ENCODE measurements around the gene RAB30. TPM values are rescaled to one million over a fixed set of nuclear protein-coding genes. Genes with fewer than 3 reads are reported as not detected.

RAB30 gene
- total RNA-seq, 4 donors from 2014 or later: 14.1 to 38.1 (median 24.4) TPM

- WGBS: 100% methylated on average over 2 of the region's 2 CpGs
- no peaks in the 10 kb centered on the region for H3K9me3 ChIP-seq
- H3K36me3 ChIP-seq: peaks cover 2% of the 10 kb centered on the region
- no peak for DNase-seq (ENCODE audit: low spot score in 2 of 2)
- TF ChIP-seq POLR2A (IDR thresholded peaks at IDR 0.05) (no peak), CTCF (IDR thresholded peaks at IDR 0.05) (no peak), POLR2AphosphoS5 (IDR thresholded peaks at IDR 0.05) (no peak), EP300 (IDR thresholded peaks at IDR 0.05) (no peak)
- no peak overlapping the region for H3K27ac ChIP-seq
- H3K4me1 ChIP-seq: peaks cover 46% of the 10 kb centered on the region
- no peak overlapping the region for H3K4me3 ChIP-seq
- no peaks in the 10 kb centered on the region for H3K27me3 ChIP-seq
Observed at GRCh38 chr11:82998697-82999096, 73.0 kb downstream of the RAB30 start.

GRCh38 chr11:82996966-82997606, 74.6 kb downstream of the RAB30 start:
- H3K4me3 ChIP-seq: no peak overlapping the region
- WGBS: 63% methylated on average over 14 of the region's 14 CpGs
- TF ChIP-seq POLR2AphosphoS5 (IDR thresholded peaks at IDR 0.05): no peak
- no peak for TF ChIP-seq CTCF (IDR thresholded peaks at IDR 0.05)
- no peak for TF ChIP-seq POLR2A (IDR thresholded peaks at IDR 0.05)
- no peak for TF ChIP-seq EP300 (IDR thresholded peaks at IDR 0.05)

GRCh38 chr11:82995754-82996398, 75.8 kb downstream of the RAB30 start:
- TF ChIP-seq POLR2AphosphoS5 (IDR thresholded peaks at IDR 0.05) (no peak), CTCF (IDR thresholded peaks at IDR 0.05) (no peak), POLR2A (IDR thresholded peaks at IDR 0.05) (no peak), EP300 (IDR thresholded peaks at IDR 0.05) (no peak)
- no peaks in the 10 kb centered on the region for H3K27me3 ChIP-seq
- H3K4me1 ChIP-seq: peaks cover 42% of the 10 kb centered on the region
- peak overlapping the region; percentile 24 for H3K27ac ChIP-seq
- no peak overlapping the region for H3K4me3 ChIP-seq
- H3K9me3 ChIP-seq: no peaks in the 10 kb centered on the region
- WGBS: 30% methylated on average over 4 of the region's 4 CpGs
- H3K36me3 ChIP-seq: peaks cover 3% of the 10 kb centered on the region
- DNase-seq (ENCODE audit: low spot score in 2 of 2): no peak

More at GRCh38 chr11:82996966-82997606, 74.6 kb downstream of the RAB30 start:
- H3K4me1 ChIP-seq: peaks cover 49% of the 10 kb centered on the region
- no peak overlapping the region for H3K27ac ChIP-seq
- H3K9me3 ChIP-seq: no peaks in the 10 kb centered on the region
- no peak for DNase-seq (ENCODE audit: low spot score in 2 of 2)
- no peaks in the 10 kb centered on the region for H3K27me3 ChIP-seq
- peaks cover 3% of the 10 kb centered on the region for H3K36me3 ChIP-seq

- H3K4me3 ChIP-seq: no peak overlapping the region
- WGBS: 44% methylated on average over 2 of the region's 2 CpGs
- H3K9me3 ChIP-seq: no peaks in the 10 kb centered on the region
- peaks cover 3% of the 10 kb centered on the region for H3K36me3 ChIP-seq
- DNase-seq (ENCODE audit: low spot score in 2 of 2): no peak
- H3K4me1 ChIP-seq: peaks cover 42% of the 10 kb centered on the region
- H3K27ac ChIP-seq: no peak overlapping the region
- TF ChIP-seq POLR2A (IDR thresholded peaks at IDR 0.05) (no peak), POLR2AphosphoS5 (IDR thresholded peaks at IDR 0.05) (no peak), CTCF (IDR thresholded peaks at IDR 0.05) (no peak)
- no peaks in the 10 kb centered on the region for H3K27me3 ChIP-seq
Observed at GRCh38 chr11:82995235-82995634, 76.5 kb downstream of the RAB30 start.

GRCh38 chr11:82994604-82995230, 77.0 kb downstream of the RAB30 start:
- no peaks in the 10 kb centered on the region for H3K27me3 ChIP-seq
- H3K27ac ChIP-seq: no peak overlapping the region
- DNase-seq (ENCODE audit: low spot score in 2 of 2): no peak
- H3K4me3 ChIP-seq: no peak overlapping the region
- peaks cover 42% of the 10 kb centered on the region for H3K4me1 ChIP-seq
- peaks cover 3% of the 10 kb centered on the region for H3K36me3 ChIP-seq
- H3K9me3 ChIP-seq: no peaks in the 10 kb centered on the region
- TF ChIP-seq EP300 (IDR thresholded peaks at IDR 0.05) (no peak), CTCF (IDR thresholded peaks at IDR 0.05) (no peak), POLR2AphosphoS5 (IDR thresholded peaks at IDR 0.05) (no peak), POLR2A (IDR thresholded peaks at IDR 0.05) (no peak)
- WGBS: 52% methylated on average over 3 of the region's 3 CpGs

Data from suprapubic skin (tissue), 4 donors.